HG03175 (cell line): ENCODE measurements around the gene ELK4.

Experiments used
- ATAC-seq: cut with Tn5 transposase; IDR thresholded peaks from one replicate; pipeline ENCODE4 v1.9.1; 2021; ENCODE audit warnings: mild to moderate bottlenecking, moderate library complexity; ENCODE audit not compliant: unreplicated experiment

ELK4 gene

DNA sequence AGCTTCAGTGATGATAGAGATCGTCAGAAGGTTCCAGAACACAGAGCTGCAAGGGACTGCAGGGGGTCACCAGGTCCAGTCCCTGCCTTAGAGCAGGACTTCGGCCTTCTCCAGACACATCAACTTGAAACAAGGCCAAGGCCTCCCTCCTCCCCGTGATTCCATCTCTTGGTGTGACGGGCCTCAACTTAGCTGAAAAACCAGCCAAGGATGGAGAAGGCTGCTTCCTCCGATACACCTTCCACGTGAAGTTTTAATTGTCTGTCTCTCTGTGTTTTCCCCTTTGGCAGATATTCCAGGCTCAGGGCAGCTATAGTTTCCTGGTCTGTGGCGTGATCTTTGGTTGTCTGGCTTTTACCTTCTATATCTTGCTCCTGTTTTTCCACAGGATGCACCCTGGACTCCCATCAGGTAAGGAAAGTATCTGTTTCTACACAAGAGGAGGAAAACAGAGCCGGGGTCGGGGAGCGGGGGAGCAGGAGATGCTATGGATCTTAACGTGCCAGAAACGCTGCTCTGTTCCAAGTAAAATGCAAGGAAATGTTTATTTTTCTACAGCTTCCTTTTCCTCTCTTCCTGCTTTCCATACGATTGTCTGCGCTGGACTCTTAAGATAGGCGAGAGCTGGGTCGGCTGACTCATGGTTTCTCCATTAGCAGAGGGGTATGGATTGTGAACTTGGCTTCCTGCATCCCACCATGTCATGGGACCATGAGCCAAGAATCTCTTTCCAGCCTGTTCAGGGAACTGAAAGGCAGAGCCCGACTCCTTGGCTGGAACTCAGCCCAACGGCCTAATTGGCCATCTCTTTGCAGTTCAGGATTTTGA lies 32.8 kb downstream of the ELK4 start:
- no peak for ATAC-seq

DNA sequence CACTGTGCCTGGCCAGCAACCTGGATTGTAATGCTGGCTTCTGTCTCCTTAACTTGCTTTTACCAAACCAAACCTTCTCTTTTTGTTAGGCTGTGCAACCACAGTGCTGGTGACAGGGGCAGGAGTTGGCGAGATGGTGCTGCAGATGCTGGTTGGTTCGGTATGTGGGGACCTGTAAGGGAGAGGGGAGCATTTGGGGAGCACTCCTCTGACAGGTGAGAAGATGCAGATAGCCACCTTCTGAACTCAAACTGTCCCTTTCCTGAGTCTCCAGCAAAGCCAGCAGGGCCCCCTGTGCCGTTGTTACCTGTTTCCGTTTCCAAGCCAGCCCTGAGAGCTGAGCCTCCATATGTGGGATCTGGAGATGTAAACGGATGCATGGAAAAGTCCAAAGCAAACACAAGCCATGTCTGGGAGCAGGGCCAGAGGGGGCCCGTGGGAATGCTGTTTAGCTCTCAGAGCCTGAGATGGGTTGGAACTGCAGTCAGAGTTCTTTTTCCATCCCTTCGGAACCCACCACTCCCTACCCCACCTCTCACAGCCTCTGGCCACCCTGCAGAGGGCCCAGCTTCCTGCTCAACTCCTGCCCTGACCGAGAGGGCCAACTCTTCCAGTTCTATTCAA lies 34.0 kb downstream of the ELK4 start:
- ATAC-seq: no peak

DNA sequence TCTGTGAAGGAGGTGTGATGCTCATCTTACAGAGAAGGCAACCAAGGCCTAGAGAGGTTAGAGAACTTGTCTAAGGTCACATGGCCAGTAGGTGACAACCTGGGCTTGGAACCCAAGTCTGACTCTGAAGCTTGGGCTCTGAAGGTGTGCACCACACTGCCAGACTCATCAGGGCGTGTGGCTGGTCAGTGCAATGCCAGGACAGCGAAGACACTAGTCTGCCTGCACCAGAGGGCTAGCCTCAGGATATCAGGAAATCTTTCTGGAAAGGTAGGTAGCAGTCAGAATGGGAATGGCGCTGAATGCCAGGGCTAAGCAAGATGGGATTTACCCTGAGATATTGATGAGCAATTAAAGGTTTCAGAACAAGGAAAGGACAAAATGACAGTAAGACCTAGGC lies 34.9 kb downstream of the ELK4 start:
- no peak for ATAC-seq

DNA sequence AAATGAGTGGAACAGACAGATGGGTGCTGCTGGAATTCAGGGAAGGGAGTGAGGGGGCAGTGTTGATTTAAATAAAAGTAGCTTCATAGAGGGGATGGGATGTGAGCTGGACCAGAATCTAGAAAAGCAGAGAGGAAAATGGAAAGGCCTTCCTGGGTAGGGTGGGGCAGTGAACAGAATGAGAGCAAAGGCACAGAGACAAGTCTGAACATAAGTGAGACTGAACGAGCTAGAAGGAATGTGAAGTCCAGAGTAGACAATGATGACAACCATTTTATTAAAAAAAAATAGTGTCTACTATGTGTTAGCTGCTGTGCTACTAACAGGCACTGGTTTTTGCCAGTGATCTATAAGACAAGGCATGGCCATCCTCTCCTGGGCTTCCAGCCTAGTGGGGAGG lies 36.0 kb downstream of the ELK4 start:
- no peak for ATAC-seq

DNA sequence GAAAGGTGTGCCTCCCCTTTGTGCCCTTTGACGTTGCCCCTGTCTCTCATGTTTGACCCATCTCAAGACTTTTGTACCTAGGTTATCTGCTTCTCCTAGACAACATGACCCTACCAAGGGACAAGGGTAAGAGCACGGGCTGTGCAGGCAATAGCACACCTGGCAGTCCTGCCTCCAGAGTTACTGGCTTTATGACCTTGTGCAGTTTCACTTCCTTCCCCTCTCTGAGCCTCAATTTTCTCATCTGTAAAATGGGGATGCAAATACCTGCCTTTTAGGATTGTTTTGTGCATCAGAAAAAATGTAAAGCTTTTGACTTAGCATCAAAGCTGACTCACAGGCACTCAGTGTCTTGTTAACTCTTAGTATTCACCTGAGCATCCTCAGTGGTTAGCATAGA lies 36.4 kb downstream of the ELK4 start:
- no peak for ATAC-seq

DNA sequence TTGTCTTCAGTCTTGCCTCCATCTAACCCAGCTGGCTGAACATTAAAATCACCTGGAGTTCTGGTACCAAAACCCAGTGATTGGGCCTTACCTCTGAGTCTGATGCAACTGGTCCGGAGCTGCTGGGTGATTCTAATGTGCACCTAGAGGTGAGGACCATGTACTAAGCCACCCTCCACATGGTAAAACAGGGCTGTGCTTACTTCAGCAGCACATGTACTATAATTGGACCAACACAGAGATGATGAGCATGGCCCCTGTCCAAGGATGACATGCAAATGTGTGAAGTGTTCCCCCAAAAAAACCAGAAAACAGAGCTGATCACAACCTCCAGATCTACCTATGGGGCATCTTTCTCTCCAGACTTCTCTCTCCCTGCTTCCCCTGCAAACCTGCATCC lies 37.0 kb downstream of the ELK4 start:
- no peak for ATAC-seq

DNA sequence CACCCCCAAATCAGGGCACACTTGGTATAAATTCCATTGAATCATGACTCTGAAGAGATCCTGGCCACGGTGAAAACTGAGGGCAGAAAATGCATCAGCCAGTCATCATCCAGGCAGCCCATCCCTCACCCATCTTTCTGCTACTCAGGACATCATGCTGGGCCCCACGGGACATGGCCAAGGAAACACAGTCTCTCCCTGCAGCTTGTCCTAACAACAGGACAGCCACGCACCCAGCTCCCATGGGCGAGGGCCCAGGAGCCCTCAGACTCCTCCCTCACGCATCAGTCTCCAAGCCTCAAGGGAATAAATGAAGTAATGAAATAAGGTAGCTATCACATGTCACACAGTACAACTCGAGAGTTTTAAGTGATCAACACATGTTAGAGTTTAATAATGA lies 37.8 kb downstream of the ELK4 start:
- no peak for ATAC-seq

DNA sequence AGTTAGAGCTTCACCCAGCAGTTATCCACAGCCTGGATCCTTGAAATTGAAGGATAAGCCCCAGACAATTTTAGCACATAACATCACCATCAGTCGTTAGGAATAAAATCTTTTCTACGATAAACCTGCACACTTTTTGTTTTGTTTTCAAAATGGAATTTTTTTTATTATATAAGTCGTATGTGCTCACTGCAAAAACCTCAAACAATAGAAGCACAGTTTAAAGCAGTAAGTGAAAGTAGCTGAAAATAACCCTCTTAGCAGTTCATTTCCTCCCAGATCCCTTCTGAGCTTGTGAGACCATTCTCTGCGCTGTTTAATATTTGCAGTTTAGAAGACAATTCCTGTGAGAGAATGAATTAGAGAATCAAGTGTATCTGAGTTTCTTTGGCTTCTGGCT lies 38.3 kb downstream of the ELK4 start:
- ATAC-seq: peak; percentile 31

DNA sequence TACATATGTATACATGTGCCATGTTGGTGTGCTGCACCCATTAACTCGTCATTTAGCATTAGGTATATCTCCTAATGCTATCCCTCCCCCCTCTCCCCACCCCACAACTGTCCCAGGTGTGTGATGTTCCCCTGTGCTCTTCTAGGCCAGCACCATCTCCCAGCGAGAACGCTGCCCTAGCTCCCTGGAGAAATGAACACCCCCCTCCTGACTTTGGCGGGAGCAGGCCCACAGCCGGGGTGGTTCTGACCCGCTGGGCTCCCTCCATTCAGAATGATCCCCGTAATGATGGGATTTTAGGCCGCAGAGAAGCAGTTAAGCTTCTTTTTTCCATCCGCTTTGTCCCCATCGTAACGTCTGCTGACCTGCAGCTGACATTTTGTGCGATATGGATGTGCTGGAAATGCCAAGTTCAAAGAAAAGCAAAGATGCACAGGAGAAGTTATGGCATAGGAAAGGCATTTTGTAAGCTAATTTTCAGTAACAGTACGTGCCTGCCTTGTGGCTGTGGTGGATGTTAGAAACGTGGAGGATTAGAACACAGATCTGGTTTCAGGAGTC lies 39.3 kb downstream of the ELK4 start:
- ATAC-seq: no peak

DNA sequence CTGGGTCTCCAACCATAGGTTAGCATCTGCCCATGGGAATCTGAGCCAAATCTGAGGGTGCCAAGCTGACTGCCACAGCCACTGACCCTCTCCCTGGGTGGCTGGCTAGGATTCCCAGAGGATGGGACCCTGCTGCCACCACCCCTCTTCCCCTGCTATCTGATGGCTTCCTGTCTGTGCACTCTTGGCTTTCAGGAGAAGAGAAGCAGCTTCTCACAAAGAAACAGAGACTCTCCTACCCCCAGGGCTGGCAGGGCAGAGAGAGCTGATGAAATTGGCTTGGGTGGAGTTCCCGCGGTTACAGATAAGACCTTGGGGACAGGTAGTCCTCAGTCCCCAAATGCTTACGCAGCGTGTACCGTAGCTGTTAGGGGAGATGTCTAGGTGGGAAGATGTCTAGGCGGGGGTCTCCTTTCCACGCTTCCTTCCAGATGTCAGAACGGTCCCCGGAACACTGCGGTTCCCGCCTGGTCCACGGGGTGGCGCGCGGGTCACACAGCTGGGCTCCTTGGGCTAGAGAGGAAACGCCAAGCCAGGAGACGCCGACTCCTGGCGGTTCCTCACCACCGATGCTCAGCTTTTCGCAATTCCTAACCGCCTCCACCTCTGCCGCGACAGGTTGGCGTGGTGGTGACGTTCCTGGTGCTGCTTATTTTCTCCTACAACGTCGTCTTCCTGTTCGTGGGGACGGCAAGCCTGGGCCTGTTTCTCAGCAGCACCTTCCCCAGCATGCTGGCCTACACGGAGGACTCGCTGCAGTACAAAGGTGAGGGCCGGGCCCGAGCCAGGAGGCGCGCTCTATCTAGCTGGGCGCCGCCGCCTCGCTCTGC lies 40.1 kb downstream of the ELK4 start:
- ATAC-seq: peak; percentile 78

DNA sequence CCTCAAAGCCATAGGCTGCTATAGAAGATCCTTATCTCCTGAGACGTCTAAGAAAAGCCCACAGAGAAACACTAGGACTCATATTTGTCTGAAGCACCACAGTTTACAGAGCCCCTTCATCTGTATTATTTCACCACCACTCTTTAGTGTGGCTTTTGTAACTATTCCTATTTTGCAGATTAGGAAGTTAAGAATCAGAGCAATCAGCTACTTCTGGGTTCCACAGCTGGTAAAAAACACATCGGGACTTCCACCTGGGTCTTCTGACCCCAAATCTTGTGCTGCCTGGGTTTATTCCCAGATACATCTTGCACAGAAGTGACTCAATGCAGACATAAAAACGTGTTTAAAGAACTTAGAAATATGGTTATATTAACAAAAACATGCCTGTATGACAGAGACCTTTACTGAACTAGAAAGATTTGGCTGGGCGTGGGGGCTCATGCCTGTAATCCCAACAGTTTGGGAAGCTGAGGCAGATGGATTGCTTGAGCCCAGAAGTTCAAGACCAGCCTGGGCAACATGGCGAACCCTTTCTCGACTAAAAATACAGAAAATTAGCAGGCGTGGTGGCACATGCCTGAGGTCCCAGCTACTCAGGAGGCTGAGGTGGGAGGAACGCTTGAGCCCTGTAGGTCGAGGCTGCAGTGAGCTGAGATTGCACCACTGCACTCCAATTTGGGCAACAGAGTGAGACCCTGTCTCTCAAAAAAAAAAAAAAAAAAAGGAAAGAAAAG lies 40.9 kb downstream of the ELK4 start:
- ATAC-seq: no peak

DNA sequence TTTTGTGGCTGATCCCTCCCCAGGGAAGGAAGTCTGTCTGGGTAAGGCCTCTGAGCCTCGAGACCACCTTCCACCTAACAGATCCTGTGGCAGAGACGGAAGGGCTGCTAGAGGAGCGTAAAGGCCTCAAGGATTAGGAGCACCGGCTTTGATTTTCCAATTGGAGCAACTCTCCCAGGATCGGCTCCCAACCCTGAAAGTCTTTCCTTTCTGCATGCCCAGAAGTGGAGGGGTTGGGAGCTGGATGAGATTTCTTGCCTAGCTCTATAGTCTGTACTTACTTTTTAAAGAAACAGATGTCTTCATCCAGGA lies 41.4 kb downstream of the ELK4 start:
- no peak for ATAC-seq

DNA sequence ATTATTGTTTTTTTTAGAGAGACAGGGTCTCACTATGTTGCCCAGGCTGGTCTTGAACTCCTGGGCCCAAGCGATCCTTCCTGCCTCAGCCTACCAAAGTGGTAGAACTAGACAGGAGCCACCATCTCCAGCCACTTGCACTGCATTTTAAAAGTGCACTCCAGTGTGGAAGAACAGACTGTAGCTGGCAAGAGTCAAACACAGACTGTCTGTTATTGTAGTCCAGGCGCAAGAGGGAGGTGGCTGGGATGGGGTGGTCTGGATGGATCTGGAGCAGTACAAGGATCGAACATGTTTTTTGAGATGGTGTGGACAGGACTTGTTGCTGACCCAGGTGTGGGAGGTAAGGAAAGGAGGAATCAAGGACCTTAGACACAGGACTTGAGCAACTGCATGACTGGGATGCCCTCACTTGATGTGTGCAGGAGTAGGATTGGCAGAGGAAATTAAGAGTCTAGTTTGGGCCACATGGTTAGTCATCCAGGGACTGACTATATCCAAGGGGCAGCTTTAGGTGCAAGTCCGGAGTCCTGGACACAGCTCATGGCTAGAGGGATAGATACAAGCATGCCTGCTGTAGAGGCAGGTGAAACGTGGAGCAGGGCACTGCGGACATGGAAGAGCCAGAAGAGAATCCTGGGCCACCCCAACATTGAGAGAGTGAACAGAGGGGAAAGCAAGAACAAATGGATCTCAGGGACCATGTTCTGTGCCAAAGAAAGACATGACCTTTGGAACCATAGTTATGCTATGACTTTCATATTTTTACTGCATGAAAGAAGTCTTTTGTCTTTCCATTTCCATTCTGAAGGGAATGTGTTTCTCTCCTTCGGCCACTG lies 42.0 kb downstream of the ELK4 start:
- ATAC-seq: no peak

DNA sequence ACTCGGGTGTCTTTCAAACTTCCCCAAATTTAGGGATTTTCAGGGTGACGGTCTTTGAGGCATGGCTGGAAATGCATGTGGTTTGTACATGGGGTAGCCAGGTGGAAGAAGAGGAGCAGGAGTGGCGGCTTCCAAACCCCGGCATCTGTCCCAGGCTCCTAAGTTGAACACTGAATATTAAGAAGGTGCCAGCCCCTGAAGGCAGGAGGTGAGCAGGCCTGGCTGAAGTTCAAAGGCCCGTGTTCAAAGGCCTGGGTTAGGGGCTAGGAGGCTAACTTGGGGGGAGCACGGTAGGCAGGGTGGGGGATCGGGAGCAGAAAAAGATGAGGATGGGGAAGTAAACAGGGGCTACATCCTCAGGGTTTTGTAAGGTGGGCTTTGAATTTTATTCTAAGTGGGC lies 42.8 kb downstream of the ELK4 start:
- no peak for ATAC-seq

DNA sequence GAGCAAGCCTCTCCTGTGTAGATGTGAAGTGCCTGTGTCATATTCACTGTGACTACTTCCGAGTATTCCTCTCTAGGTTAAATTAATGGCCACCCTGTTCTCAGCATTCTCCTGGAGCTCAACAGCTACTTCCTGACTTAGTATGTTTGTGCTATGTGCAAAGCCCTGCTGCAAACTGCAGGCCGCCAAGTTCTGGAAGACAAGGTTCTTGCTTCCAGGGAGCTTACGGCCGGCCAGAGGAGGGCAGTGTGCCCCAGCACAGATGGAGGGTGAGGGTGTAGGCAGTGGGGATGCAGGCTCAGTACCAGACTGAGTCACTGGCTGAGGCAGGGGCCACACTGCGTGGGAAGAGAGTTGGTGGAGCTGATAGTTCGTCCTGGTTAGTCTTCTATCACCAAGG lies 43.2 kb downstream of the ELK4 start:
- ATAC-seq: no peak

DNA sequence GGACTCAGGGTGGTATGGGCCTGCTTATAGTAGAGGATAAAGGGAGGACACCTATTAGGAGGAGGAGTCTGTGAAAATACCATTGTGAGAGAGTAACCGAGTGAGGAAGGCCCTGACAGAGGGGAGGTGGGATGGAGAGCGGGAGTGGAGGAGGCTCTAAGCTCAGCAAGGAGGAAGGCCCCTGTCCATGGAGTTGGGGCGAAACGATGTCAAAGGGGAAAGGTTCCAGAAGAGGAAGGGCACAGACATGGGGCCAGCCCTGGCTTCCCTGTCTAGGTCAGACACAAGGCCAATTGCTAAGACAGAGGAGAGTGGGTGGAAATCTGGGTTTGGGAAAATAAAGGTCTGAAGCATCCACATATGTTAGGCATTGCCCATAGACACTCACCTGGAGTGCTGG lies 44.2 kb downstream of the ELK4 start:
- ATAC-seq: no peak

DNA sequence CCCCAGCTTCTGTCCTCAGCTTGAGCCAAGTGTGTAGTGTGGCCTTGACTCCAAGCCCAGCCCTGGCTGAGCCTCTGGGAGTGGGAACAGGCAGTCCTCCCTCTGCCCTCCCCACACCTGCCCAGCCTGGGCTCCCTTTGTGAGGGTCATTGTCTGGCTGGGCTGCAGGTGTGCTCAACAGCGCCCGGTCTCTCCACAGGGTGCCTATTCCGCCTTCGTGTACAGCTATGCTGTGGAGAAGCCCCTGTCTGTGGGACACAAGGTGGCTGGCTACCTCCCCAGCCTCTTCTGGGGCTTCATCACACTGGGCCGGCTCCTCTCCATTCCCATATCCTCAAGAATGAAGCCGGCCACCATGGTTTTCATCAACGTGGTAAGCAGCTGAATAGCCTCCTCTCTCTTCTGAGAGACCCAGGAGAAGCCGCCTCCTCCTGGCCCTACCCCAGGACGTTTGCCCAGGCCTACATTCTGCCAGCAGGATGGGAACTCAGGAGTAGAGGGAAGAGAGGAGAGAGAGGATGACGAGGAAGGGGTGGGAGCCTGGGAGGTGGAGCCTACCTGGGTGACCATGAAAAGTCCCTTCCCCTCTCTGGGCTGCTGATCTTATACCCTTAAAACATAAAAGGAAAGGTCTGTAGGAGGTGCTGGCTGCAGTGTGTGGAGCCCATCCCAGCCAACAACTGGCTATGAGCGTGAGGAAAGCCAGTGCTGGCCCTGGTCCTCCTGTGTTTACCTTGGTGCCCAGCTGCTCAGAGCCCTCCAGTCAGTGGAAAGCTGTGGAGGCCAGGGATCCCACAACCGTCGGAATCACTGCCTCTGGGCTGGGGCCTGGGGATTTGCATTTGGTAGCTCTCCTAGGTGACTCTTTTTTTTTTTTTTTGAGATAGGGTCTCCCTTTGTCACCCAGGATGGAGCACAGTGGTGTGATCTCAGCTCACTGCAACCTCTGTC lies 45.7 kb downstream of the ELK4 start:
- ATAC-seq: no peak

DNA sequence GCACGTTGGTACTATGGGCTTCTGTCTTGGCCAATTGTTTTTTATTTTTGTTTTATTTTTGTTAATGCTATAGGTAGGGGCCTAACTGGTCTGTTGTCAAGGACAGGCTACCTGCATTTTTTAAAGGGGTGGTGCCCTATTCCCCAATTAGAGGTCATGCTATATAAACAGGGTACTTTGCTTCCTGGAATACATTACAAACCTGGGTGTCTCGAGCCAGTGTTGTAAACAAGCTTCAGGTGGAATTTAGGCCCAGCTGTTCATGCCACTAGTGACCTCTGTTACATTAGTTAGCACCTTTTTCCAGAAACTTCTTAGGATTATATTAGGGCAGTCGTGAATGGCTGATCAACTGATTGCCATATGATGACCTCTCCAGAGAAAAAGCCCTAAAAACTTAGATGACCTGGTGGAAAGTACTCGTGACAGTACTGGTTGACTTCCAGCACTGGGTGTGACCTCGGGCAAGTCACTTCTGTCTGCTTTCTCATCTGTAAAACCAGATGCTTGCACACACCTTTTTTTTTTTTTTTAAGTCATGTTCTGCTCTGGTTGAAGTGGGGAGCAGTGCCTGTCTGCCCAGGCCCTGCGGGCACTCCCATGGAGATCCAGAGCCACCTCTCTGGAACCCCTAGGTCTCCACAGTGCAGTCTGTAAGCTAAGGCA lies 46.5 kb downstream of the ELK4 start:
- no peak for ATAC-seq
